GM18499 (cell line): ENCODE measurements around the gene RHBDL2.
"Not testable (repeated sequence)": the region's sequence is repeated elsewhere in the genome, so short reads cannot be mapped to it uniquely, and the experiment has no call there.

ENCODE experiments used
- ATAC-seq: cut with Tn5 transposase; IDR thresholded peaks from one replicate; pipeline ENCODE4 v1.9.1; 2021; ENCODE audit warnings: moderate number of reproducible peaks; ENCODE audit not compliant: insufficient read depth, unreplicated experiment

The RHBDL2 gene

GRCh38 chr1:38836316-38836715 is 105.3 kb downstream of the RHBDL2 start:
- not testable (repeated sequence) for ATAC-seq
